ENCODE results near the gene WNT8B. TPM values are rescaled to one million over a fixed set of nuclear protein-coding genes. Genes with fewer than 3 reads are reported as not detected.

The WNT8B gene
- total and polyA plus RNA-seq, 7 donors, result 0.06 TPM; not detected in 6

- H3K27me3 ChIP-seq, result no peaks in the 10 kb centered on the region
- TF ChIP-seq POLR2AphosphoS5 (IDR thresholded peaks at IDR 0.05), result no peak
- H3K36me3 ChIP-seq, result peaks cover 6 to 92% (median 35%) of the 10 kb centered on the region in 4 donors
- H3K4me1 ChIP-seq, result no peaks in the 10 kb centered on the region
- H3K27ac ChIP-seq, result no peak overlapping the region
- no peaks in the 10 kb centered on the region for H3K9me3 ChIP-seq
- 95 to 97% methylated on average over 1 of the region's 1 CpG for WGBS, 2 donors
- intact Hi-C loops (cut with DNase I), result no loop called here
- DNase-seq, result no peak
- H3K4me3 ChIP-seq, result no peak overlapping the region
Observed at GRCh38 chr10:100502926-100503494, 40.2 kb downstream of the WNT8B start.

GRCh38 chr10:100504096-100504495 is 41.3 kb downstream of the WNT8B start:
- Histone ChIP-seq H3K4me1 (no peaks in the 10 kb centered on the region), H3K27me3 (no peaks in the 10 kb centered on the region), H3K4me3 (no peak overlapping the region), H3K9me3 (no peaks in the 10 kb centered on the region), H3K36me3 (peaks cover 6 to 85% (median 30%) of the 10 kb centered on the region in 4 donors), H3K27ac (no peak overlapping the region)
- 84 to 94% methylated on average over 5 of the region's 5 CpGs for WGBS, 2 donors
- DNase-seq, result no peak
- intact Hi-C loops (cut with DNase I), result no loop called here
- TF ChIP-seq EP300 (IDR thresholded peaks at IDR 0.05), result no peak
- TF ChIP-seq POLR2A (IDR thresholded peaks at IDR 0.05), result no peak
- TF ChIP-seq POLR2AphosphoS5 (IDR thresholded peaks at IDR 0.05), result no peak
- no peak for TF ChIP-seq CTCF (IDR thresholded peaks at IDR 0.05)

DNA sequence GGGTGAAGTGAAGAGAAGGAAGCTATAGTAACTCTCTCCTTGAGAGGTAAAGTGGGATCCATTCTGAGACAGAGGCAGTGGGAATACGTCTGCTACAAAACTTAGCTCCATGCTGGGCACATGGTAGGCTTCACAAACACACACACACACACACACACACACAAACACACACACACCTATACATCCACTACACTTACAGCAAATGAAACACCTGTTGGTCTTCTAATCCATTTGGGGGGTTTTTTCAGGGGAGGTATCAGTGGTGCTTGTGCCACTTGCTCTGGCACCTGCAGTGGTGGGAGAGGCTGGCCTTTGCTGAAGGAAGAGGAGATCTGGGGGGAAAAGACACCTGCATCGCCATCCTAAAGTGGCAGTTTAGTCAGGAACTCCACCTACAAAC is 42.4 kb downstream of the WNT8B start:
- 95 to 97% methylated on average over 2 of the region's 2 CpGs for WGBS, 2 donors
- no peaks in the 10 kb centered on the region for H3K4me1 ChIP-seq

GRCh38 chr10:100506596-100507356 is 44.0 kb downstream of the WNT8B start:
- H3K27ac ChIP-seq, result no peak overlapping the region
- H3K4me1 ChIP-seq, result no peaks in the 10 kb centered on the region
- intact Hi-C loops (cut with DNase I), result no loop called here
- DNase-seq, result no peak
- 96 to 97% methylated on average over 5 of the region's 5 CpGs for WGBS, 2 donors
- no peaks in the 10 kb centered on the region for H3K27me3 ChIP-seq
- TF ChIP-seq CTCF (IDR thresholded peaks at IDR 0.05) (no peak), POLR2A (IDR thresholded peaks at IDR 0.05) (no peak), POLR2AphosphoS5 (IDR thresholded peaks at IDR 0.05) (no peak), EP300 (IDR thresholded peaks at IDR 0.05) (no peak)
- no peaks in the 10 kb centered on the region for H3K9me3 ChIP-seq
- H3K4me3 ChIP-seq, result no peak overlapping the region
- peaks cover 6 to 77% (median 23%) of the 10 kb centered on the region in 4 donors for H3K36me3 ChIP-seq

More for the DNA sequence above, 42.4 kb downstream of the WNT8B start:
- Histone ChIP-seq H3K27ac (no peak overlapping the region), H3K4me3 (no peak overlapping the region), H3K27me3 (no peaks in the 10 kb centered on the region), H3K36me3 (peaks cover 6 to 78% (median 26%) of the 10 kb centered on the region in 4 donors), H3K9me3 (no peaks in the 10 kb centered on the region)
- DNase-seq, result no peak
- TF ChIP-seq CTCF (IDR thresholded peaks at IDR 0.05) (no peak), POLR2AphosphoS5 (IDR thresholded peaks at IDR 0.05) (no peak), EP300 (IDR thresholded peaks at IDR 0.05) (no peak), POLR2A (IDR thresholded peaks at IDR 0.05) (no peak)
- intact Hi-C loops (cut with DNase I), result no loop called here

- 92 to 97% methylated on average over 5 of the region's 5 CpGs for WGBS, 2 donors
- H3K4me3 ChIP-seq, result no peak overlapping the region
- H3K27ac ChIP-seq, result no peak overlapping the region
- H3K36me3 ChIP-seq, result peaks cover 6 to 77% (median 20%) of the 10 kb centered on the region in 4 donors
- H3K4me1 ChIP-seq, result no peaks in the 10 kb centered on the region
- TF ChIP-seq EP300 (IDR thresholded peaks at IDR 0.05) (no peak), CTCF (IDR thresholded peaks at IDR 0.05) (no peak), POLR2AphosphoS5 (IDR thresholded peaks at IDR 0.05) (no peak)
- intact Hi-C loops (cut with DNase I), result no loop called here
- H3K9me3 ChIP-seq, result no peaks in the 10 kb centered on the region
- no peak for DNase-seq
- no peaks in the 10 kb centered on the region for H3K27me3 ChIP-seq
Observed at GRCh38 chr10:100507357-100507732, 44.5 kb downstream of the WNT8B start.
